SK-N-SH (cell line): ENCODE data around the gene POLD3. TPM values are rescaled to one million over a fixed set of nuclear protein-coding genes. Genes with fewer than 3 reads are reported as not detected.

Experiments
- CTCF ChIA-PET: fragments of 300-600, 350-600 bp; formaldehyde crosslinking; extraction: SDS; loops from one replicate; lab custom pipeline; 2021; lab: Yijun Ruan, JAX
- POLR2A ChIA-PET: fragments of 350-600 bp; sonication (Branson Sonifier 250); formaldehyde crosslinking; extraction: SDS; loops from one replicate; lab custom pipeline; 2020; ENCODE audit warnings: antibody characterized with exemption, inconsistent platforms; lab: Yijun Ruan, JAX
- DNase-seq: peaks from one replicate; pipeline ENCODE4 v3.0.0; 2012
- H2AFZ ChIP-seq: fragments of 200-600 bp; sonication (generic); 2 replicates; pipeline ENCODE4 v1.8.1; 2016; ENCODE audit warnings: antibody characterized with exemption, mild to moderate bottlenecking, low read depth
- H3F3A ChIP-seq: fragments of 200-600 bp; sonication (generic); replicated peaks from 2 replicates; pipeline ENCODE3; 2016; ENCODE audit warnings: antibody characterized with exemption, mild to moderate bottlenecking; ENCODE audit not compliant: insufficient read depth
- H3K27ac ChIP-seq, 2 experiments: fragments of 200-500 bp in 1 of 2; fragments of 200-600 bp in 1 of 2; sonication (Bioruptor generic) in 1 of 2; sonication (generic), shearing (Covaris generic) in 1 of 2; 2 replicates each; pipeline versions ENCODE4 v1.5.1 to v1.6.1; 2014 to 2016; ENCODE audit warnings: low read depth in 2 of 2, inconsistent platforms in 1 of 2, low read length in 1 of 2, mild to moderate bottlenecking in 1 of 2, mixed read lengths in 1 of 2
- H3K27me3 ChIP-seq: fragments of 200-600 bp; sonication (generic), shearing (Covaris generic); 2 replicates; pipeline ENCODE4 v1.6.1; 2016; ENCODE audit warnings: mixed run types; ENCODE audit not compliant: insufficient read depth
- H3K36me3 ChIP-seq, 2 experiments: fragments of 200-500 bp in 1 of 2; fragments of 200-600 bp in 1 of 2; sonication (Bioruptor generic) in 1 of 2; sonication (generic) in 1 of 2; replicated peaks in 1 of 2; 2 replicates each; pipeline versions ENCODE3 to v1.5.1; 2014 to 2016; ENCODE audit warnings: low read length in 1 of 2, mild to moderate bottlenecking in 1 of 2; ENCODE audit not compliant: insufficient read depth in 2 of 2, control insufficient read depth in 1 of 2
- H3K4me1 ChIP-seq, 2 experiments: fragments of 200-500 bp in 1 of 2; fragments of 200-600 bp in 1 of 2; sonication (Bioruptor generic) in 1 of 2; sonication (generic), shearing (Covaris generic) in 1 of 2; 2 replicates each; pipeline versions ENCODE4 v1.5.1 to v1.6.1; 2014 to 2016; ENCODE audit warnings: low read depth in 1 of 2, low read length in 1 of 2, mixed run types in 1 of 2; ENCODE audit not compliant: insufficient read depth in 2 of 2, control insufficient read depth in 1 of 2
- H3K4me2 ChIP-seq: fragments of 200-600 bp; sonication (generic), shearing (Covaris generic); 2 replicates; pipeline ENCODE4 v1.6.1; 2017; ENCODE audit warnings: mixed run types
- H3K4me3 ChIP-seq, 2 experiments: fragments of 200-500 bp in 1 of 2; fragments of 200-600 bp in 1 of 2; sonication (Bioruptor generic) in 1 of 2; sonication (generic), shearing (Covaris generic) in 1 of 2; 2 replicates each; pipeline versions ENCODE4 v1.5.1 to v1.8.1; 2014 to 2016; ENCODE audit warnings: low read depth in 2 of 2, inconsistent platforms in 1 of 2, low read length in 1 of 2, mild to moderate bottlenecking in 1 of 2, mixed read lengths in 1 of 2, moderate library complexity in 1 of 2
- H3K79me2 ChIP-seq: fragments of 200-600 bp; sonication (generic); 2 replicates; pipeline ENCODE4 v1.8.1; 2017; ENCODE audit warnings: mild to moderate bottlenecking; ENCODE audit not compliant: insufficient read depth
- H3K9ac ChIP-seq: fragments of 200-600 bp; sonication (generic); 2 replicates; pipeline ENCODE4 v1.6.1; 2017; ENCODE audit warnings: mixed run types
- H3K9me2 ChIP-seq: fragments of 200-600 bp; sonication (generic); 2 replicates; pipeline ENCODE4 v1.6.1; 2017; ENCODE audit warnings: mixed run types
- H3K9me3 ChIP-seq: fragments of 200-600 bp; sonication (generic); 2 replicates; pipeline ENCODE4 v1.6.1; 2017; ENCODE audit warnings: mixed run types, mild to moderate bottlenecking, moderate library complexity
- H4K20me1 ChIP-seq: fragments of 200-600 bp; sonication (generic); 2 replicates; pipeline ENCODE4 v1.6.1; 2017; ENCODE audit warnings: mild to moderate bottlenecking, mixed run types; ENCODE audit not compliant: insufficient read depth
- CHD2 ChIP-seq: fragments of 150-350 bp; IDR thresholded peaks from 2 replicates; pipeline ENCODE4 v1.6.1; 2018; ENCODE audit warnings: low read length; ENCODE audit not compliant: partially characterized antibody
- ELF1 ChIP-seq: IDR thresholded peaks from 2 replicates; pipeline ENCODE4 v1.4.0; 2012
- EP300 ChIP-seq, 2 experiments: IDR thresholded peaks; 2 replicates each; pipeline versions ENCODE4 v1.4.0 to v1.6.1; 2012; ENCODE audit warnings: borderline replicate concordance in 1 of 2, low read depth in 1 of 2, low read length in 1 of 2
- EZH2phosphoT487 ChIP-seq: fragments of 200-600 bp; sonication (generic); IDR thresholded peaks from 2 replicates; pipeline ENCODE4 v1.6.1; 2017; ENCODE audit warnings: low read depth, mixed run types, mild to moderate bottlenecking, antibody characterized with exemption, moderate library complexity, borderline replicate concordance
- FOSL2 ChIP-seq: IDR thresholded peaks from 2 replicates; pipeline ENCODE4 v1.4.0; 2012; ENCODE audit warnings: low read depth, mild to moderate bottlenecking, moderate library complexity, borderline replicate concordance
- FOXM1 ChIP-seq: IDR thresholded peaks from 2 replicates; pipeline ENCODE4 v1.4.0; 2012; ENCODE audit warnings: low read depth, mild to moderate bottlenecking
- GABPA ChIP-seq: IDR thresholded peaks from 2 replicates; pipeline ENCODE4 v1.4.0; 2012; ENCODE audit warnings: low read depth, mild to moderate bottlenecking
- JUND ChIP-seq: IDR thresholded peaks from 2 replicates; pipeline ENCODE4 v1.4.0; 2012
- NFIC ChIP-seq: IDR thresholded peaks from 2 replicates; pipeline ENCODE4 v1.4.0; 2012; ENCODE audit warnings: borderline replicate concordance
- RFX5 ChIP-seq: IDR thresholded peaks from 2 replicates; pipeline ENCODE4 v1.6.1; 2012; ENCODE audit warnings: mild to moderate bottlenecking, improper control_type of control experiment, low read length
- TAF1 ChIP-seq: IDR thresholded peaks from 2 replicates; pipeline ENCODE4 v1.6.1; 2012; ENCODE audit warnings: low read depth, mild to moderate bottlenecking, low read length, moderate library complexity, borderline replicate concordance
- TCF12 ChIP-seq: IDR thresholded peaks from 2 replicates; pipeline ENCODE4 v1.4.0; 2012
- TEAD4 ChIP-seq: IDR thresholded peaks from 2 replicates; pipeline ENCODE4 v1.4.0; 2012; ENCODE audit warnings: mild to moderate bottlenecking, borderline replicate concordance; ENCODE audit not compliant: insufficient read depth
- WGBS: methylation state at CpG from one replicate; pipeline ENCODE4 v1.1.6; 2017; ENCODE audit warnings: low lambda C conversion rate; 5-methylcytosine and 5-hydroxymethylcytosine counted together
- polyA plus RNA-seq, 3 experiments: library from polyadenylated mRNA; depleted of rRNA; stranded (reverse); fragments of >200 nt; gene quantifications; 2 replicates each; pipeline ENCODE4 v1.2.3, GENCODE V29; 2012
- TF ChIP-seq, protein P1 (sequence below): IDR thresholded peaks from 2 replicates; pipeline ENCODE4 v1.4.0; 2012; ENCODE audit warnings: low read depth
- TF ChIP-seq, protein P2 (sequence below): IDR thresholded peaks from 2 replicates; pipeline ENCODE4; 2012
- TF ChIP-seq, protein P3 (sequence below): IDR thresholded peaks from 2 replicates; pipeline ENCODE4 v1.4.0; 2012; ENCODE audit warnings: low read depth, borderline replicate concordance
- TF ChIP-seq, protein P4 (sequence below): IDR thresholded peaks from 2 replicates; pipeline ENCODE4 v1.6.1; 2012; ENCODE audit warnings: mild to moderate bottlenecking, low read depth, low read length, moderate library complexity

Gene POLD3
- polyA plus RNA-seq, 1 of the 3 experiments (the other 2 are of a cell fraction), result 7.9 TPM

DNA sequence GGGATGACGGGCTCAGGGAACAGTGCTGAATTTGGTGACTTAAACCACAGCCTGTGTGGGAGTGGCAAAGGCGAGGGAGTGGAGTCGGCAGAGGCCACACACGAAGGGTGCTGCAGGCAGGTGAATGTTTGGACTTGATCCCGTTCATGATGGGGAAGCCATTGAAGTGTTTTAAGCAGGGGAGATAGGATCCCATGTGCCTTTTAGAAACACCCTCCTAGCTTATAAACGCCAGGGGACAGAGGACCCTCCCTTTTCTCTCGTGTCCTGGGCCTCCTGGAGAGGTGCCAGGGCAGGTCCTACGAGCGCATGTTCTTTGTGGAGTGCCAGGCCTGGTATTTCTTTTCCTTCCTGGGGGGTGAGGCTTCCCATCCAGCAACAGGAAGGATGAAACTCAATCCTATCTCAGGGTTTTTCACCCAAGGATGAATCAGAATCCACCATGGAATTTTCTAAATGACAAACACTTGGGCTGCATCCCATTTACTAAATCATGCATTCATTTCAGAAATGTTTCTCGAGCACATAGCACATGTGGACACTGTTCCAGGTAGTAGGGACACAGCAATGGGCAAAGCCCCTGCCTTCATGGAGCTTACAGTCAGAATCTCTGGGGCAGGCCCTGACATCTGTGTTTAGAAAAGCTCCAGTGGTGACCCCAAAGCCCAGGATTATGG lies 79.3 kb downstream of the POLD3 start:
- TF ChIP-seq, protein P1, sequence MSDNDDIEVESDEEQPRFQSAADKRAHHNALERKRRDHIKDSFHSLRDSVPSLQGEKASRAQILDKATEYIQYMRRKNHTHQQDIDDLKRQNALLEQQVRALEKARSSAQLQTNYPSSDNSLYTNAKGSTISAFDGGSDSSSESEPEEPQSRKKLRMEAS, result peak; percentile 50
- no peak for TF ChIP-seq CHD2
- peak; percentile 85 for TF ChIP-seq NFIC
- TF ChIP-seq TAF1, result no peak
- no peak for TF ChIP-seq EZH2phosphoT487
- no peak for TF ChIP-seq RFX5
- TF ChIP-seq TCF12, result peak; percentile 63
- TF ChIP-seq FOSL2, result peak; percentile 74
- TF ChIP-seq EP300 (IDR thresholded peaks at IDR 0.05; ENCODE audit: borderline replicate concordance in 1 of 2, low read depth in 1 of 2, low read length in 1 of 2), result peak in 1 of 2 experiments; percentile 63; a peak in 1 of 4 replicates
- peak; percentile 30; the same call in 1 of the 2 replicates for TF ChIP-seq ELF1
- TF ChIP-seq JUND, result peak; percentile 57
- TF ChIP-seq GABPA, result no peak
- TF ChIP-seq, protein P2, sequence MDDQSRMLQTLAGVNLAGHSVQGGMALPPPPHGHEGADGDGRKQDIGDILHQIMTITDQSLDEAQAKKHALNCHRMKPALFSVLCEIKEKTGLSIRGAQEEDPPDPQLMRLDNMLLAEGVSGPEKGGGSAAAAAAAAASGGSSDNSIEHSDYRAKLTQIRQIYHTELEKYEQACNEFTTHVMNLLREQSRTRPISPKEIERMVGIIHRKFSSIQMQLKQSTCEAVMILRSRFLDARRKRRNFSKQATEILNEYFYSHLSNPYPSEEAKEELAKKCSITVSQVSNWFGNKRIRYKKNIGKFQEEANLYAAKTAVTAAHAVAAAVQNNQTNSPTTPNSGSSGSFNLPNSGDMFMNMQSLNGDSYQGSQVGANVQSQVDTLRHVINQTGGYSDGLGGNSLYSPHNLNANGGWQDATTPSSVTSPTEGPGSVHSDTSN, result peak; percentile 51; the same call in 1 of the 2 replicates
- TF ChIP-seq TEAD4, result peak; percentile 43; the same call in 1 of the 2 replicates
- Histone ChIP-seq H3K4me1 (peaks cover 15 to 16% of the 10 kb centered on the region in 2 experiments), H3K36me3 (no peaks in the 10 kb centered on the region), H3K4me3 (no peak overlapping the region), H3K27me3 (no peaks in the 10 kb centered on the region), H3F3A (peaks cover 18% of the 10 kb centered on the region), H3K9me3 (no peaks in the 10 kb centered on the region), H3K4me2 (0 out of 2 replicates have a peak overlapping the region, but pooled peaks have one; percentile 53), H2AFZ (peak overlapping the region; percentile 36; the same call in 1 of the 2 replicates), H4K20me1 (no peaks in the 10 kb centered on the region), H3K27ac (peak overlapping the region in 1 of 2 experiments; percentile 99; a peak in 2 of 4 replicates), H3K79me2 (no peaks in the 10 kb centered on the region), H3K9ac (peak overlapping the region; percentile 80; the same call in 1 of the 2 replicates), H3K9me2 (no peaks in the 10 kb centered on the region)
- WGBS, result 56% methylated on average over 9 of the region's 10 CpGs
- POLR2A ChIA-PET, result no interaction called here
- CTCF ChIA-PET, result interaction anchor here (1.0 to 3.8 kb wide), 4 partner anchors 12 to 68 kb away, joined by 3 to 15 read pairs (median 6); no protein-coding TSS in a partner anchor
- DNase-seq, result no peak

DNA sequence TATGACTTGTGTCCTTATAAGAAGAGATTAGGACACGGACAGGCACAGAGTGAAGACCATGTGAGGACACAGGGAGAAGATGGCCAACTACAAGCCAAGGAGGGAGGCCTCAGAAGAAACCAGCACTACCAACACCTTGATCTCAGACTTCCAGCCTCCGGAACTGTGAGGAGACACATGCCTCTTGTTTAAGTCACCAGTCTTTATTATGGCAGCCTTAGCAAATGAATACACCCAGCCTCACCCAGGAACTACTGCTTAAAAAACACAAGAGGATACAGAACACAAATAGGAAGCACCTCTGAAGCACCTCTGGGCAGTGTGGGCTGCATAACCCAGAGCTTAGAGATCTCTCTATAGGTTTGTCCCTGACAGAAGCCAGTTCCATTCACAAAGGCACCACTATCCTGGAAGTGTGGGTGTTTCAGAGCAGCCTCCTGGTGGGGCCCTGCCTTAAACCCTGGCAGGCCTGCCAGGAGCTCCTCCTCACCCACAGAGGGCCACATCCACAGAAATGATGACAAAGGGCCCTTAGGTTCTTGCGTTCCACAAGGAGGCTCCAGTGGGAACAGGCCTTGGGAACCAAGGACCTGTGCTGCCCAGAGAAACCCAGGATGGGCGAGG lies 80.1 kb downstream of the POLD3 start:
- Histone ChIP-seq H3K4me2 (peak overlapping the region; percentile 53; the same call in 1 of the 2 replicates), H3K27ac (peak overlapping the region; percentile 56 to 99), H3K36me3 (no peaks in the 10 kb centered on the region), H3K9me2 (no peaks in the 10 kb centered on the region), H3K79me2 (no peaks in the 10 kb centered on the region), H3K9ac (peak overlapping the region; percentile 80), H3K4me3 (no peak overlapping the region), H4K20me1 (no peaks in the 10 kb centered on the region), H3K4me1 (peaks cover 15 to 16% of the 10 kb centered on the region in 2 experiments), H2AFZ (peak overlapping the region; percentile 29), H3K9me3 (no peaks in the 10 kb centered on the region), H3K27me3 (no peaks in the 10 kb centered on the region), H3F3A (peaks cover 18% of the 10 kb centered on the region)
- DNase-seq, result no peak
- ChIA-PET CTCF (interaction anchor here (1.0 to 3.8 kb wide), 3 partner anchors 11 to 30 kb away, joined by 3 to 15 read pairs (median 10); no protein-coding TSS in a partner anchor), POLR2A (interaction anchor here (0.6 kb wide), 1 partner anchor 165 kb away, joined by 3 read pairs; no protein-coding TSS in a partner anchor)
- WGBS, result 47% methylated on average over 4 of the region's 4 CpGs
- TF ChIP-seq, protein P3, sequence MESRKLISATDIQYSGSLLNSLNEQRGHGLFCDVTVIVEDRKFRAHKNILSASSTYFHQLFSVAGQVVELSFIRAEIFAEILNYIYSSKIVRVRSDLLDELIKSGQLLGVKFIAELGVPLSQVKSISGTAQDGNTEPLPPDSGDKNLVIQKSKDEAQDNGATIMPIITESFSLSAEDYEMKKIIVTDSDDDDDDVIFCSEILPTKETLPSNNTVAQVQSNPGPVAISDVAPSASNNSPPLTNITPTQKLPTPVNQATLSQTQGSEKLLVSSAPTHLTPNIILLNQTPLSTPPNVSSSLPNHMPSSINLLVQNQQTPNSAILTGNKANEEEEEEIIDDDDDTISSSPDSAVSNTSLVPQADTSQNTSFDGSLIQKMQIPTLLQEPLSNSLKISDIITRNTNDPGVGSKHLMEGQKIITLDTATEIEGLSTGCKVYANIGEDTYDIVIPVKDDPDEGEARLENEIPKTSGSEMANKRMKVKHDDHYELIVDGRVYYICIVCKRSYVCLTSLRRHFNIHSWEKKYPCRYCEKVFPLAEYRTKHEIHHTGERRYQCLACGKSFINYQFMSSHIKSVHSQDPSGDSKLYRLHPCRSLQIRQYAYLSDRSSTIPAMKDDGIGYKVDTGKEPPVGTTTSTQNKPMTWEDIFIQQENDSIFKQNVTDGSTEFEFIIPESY, result no peak
- TF ChIP-seq FOXM1, result no peak
- TF ChIP-seq CHD2, result no peak
- TF ChIP-seq, protein P4, sequence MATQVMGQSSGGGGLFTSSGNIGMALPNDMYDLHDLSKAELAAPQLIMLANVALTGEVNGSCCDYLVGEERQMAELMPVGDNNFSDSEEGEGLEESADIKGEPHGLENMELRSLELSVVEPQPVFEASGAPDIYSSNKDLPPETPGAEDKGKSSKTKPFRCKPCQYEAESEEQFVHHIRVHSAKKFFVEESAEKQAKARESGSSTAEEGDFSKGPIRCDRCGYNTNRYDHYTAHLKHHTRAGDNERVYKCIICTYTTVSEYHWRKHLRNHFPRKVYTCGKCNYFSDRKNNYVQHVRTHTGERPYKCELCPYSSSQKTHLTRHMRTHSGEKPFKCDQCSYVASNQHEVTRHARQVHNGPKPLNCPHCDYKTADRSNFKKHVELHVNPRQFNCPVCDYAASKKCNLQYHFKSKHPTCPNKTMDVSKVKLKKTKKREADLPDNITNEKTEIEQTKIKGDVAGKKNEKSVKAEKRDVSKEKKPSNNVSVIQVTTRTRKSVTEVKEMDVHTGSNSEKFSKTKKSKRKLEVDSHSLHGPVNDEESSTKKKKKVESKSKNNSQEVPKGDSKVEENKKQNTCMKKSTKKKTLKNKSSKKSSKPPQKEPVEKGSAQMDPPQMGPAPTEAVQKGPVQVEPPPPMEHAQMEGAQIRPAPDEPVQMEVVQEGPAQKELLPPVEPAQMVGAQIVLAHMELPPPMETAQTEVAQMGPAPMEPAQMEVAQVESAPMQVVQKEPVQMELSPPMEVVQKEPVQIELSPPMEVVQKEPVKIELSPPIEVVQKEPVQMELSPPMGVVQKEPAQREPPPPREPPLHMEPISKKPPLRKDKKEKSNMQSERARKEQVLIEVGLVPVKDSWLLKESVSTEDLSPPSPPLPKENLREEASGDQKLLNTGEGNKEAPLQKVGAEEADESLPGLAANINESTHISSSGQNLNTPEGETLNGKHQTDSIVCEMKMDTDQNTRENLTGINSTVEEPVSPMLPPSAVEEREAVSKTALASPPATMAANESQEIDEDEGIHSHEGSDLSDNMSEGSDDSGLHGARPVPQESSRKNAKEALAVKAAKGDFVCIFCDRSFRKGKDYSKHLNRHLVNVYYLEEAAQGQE, result no peak
- TF ChIP-seq, protein P2, result no peak
